Activated CD4-positive, alpha-beta T cell treated with anti-CD3 and anti-CD28 coated beads, Interleukin-2, amount 10 ng/mL, durations not matched to agents 7 days and 5 days (primary cell): ENCODE results near the gene CDC42EP2. TPM values are rescaled to one million over a fixed set of nuclear protein-coding genes. Genes with fewer than 3 reads are reported as not detected.
A peak's percentile ranks its signal among the peaks of the same experiment; 100 is the strongest.

Experiments used
- CTCF ChIA-PET: fragments of 350-600 bp; sonication (Branson Sonifier 250); formaldehyde crosslinking; loops from one replicate; lab custom pipeline; 2021; ENCODE audit warnings: antibody characterized with exemption; lab: Charles Lee
- POLR2A ChIA-PET: fragments of 350-600 bp; sonication (Branson Sonifier 250); formaldehyde crosslinking; loops from one replicate; lab custom pipeline; 2021; ENCODE audit warnings: antibody characterized with exemption; lab: Charles Lee
- DNase-seq: peaks from one replicate; pipeline ENCODE4 v3.0.0-alpha.2; 2020
- H3K27ac Mint-ChIP-seq: one replicate; pipeline ENCODE4 v1.8.0; 2021; ENCODE audit warnings: mild to moderate bottlenecking, moderate library complexity, mixed read lengths
- H3K27me3 Mint-ChIP-seq: one replicate; pipeline ENCODE4 v1.8.0; 2021; ENCODE audit warnings: mixed read lengths
- H3K36me3 Mint-ChIP-seq: one replicate; pipeline ENCODE4 v1.8.0; 2021; ENCODE audit warnings: low read depth, mixed read lengths
- H3K4me1 Mint-ChIP-seq: one replicate; pipeline ENCODE4 v1.8.0; 2021; ENCODE audit warnings: mixed read lengths
- H3K4me3 Mint-ChIP-seq: one replicate; pipeline ENCODE4 v1.8.0; 2021; ENCODE audit warnings: mild to moderate bottlenecking, moderate library complexity, mixed read lengths
- H3K9me3 Mint-ChIP-seq: one replicate; pipeline ENCODE4 v1.8.0; 2021; ENCODE audit warnings: mixed read lengths
- total RNA-seq, 2 experiments: library from RNA; stranded (reverse); gene quantifications; one replicate each; pipeline ENCODE4 v1.2.3, GENCODE V29; 2021

The CDC42EP2 gene
- total RNA-seq, 2 experiments from 2014 or later: 0.25 to 0.67 TPM

GRCh38 chr11:65315204-65315865, 669 bp downstream of the CDC42EP2 start:
- Mint-ChIP-seq H3K9me3 (no peaks in the 10 kb centered on the region), H3K27ac (no peak overlapping the region), H3K27me3 (peaks cover 6% of the 10 kb centered on the region), H3K4me3 (peak overlapping the region; percentile 70), H3K36me3 (no peaks in the 10 kb centered on the region), H3K4me1 (peaks cover 5% of the 10 kb centered on the region)
- DNase-seq: peak; percentile 80
- POLR2A ChIA-PET: interaction anchor here (1.1 to 1.5 kb wide), 2 partner anchors 54 to 274 kb away, joined by 3 to 4 read pairs; partner anchors contain the start of genes POLA2 and SAC3D1
- CTCF ChIA-PET: interaction anchor here (0.6 to 7.0 kb wide), 29 partner anchors 10 to 1002 kb away, joined by 3 to 45 read pairs (median 4); partner anchors contain the start of genes DPF2, FAU, MRPL49 and POLA2

DNA sequence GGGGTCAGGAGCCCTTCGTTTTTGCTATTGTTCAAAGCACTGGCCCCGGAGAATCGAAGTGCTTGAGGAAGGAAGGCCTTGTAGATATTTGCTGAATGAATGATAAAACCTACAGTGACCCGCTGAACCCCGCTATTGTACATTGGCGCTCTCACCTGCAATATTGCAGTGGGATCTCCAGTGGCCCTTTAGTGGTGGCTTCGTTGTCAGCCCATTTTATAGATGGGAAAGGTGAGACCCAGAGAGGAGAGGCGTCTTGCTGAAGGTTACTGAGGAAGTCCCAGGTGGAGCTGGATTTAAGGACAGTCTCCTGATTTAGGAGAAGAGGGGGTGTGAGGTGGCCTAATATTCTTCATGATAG, 1.2 kb downstream of the CDC42EP2 start:
- peaks cover 5% of the 10 kb centered on the region for H3K4me1 Mint-ChIP-seq
- no peak for DNase-seq
- H3K27ac Mint-ChIP-seq: no peak overlapping the region
- H3K27me3 Mint-ChIP-seq: peaks cover 6% of the 10 kb centered on the region
- POLR2A ChIA-PET: interaction anchor here (1.1 to 1.5 kb wide), 2 partner anchors 54 to 275 kb away, joined by 3 to 4 read pairs; partner anchors contain the start of genes POLA2 and SAC3D1
- no peaks in the 10 kb centered on the region for H3K36me3 Mint-ChIP-seq
- no peaks in the 10 kb centered on the region for H3K9me3 Mint-ChIP-seq
- CTCF ChIA-PET: interaction anchor here (0.6 to 7.0 kb wide), 26 partner anchors 9 to 1002 kb away, joined by 3 to 45 read pairs (median 4); partner anchors contain the start of genes DPF2, FAU, MRPL49 and POLA2
- H3K4me3 Mint-ChIP-seq: peak overlapping the region; percentile 70

- CTCF ChIA-PET: interaction anchor here (0.5 to 7.0 kb wide), 20 partner anchors 8 to 1001 kb away, joined by 3 to 45 read pairs (median 4); partner anchors contain the start of genes DPF2, FAU, MRPL49 and POLA2
- Mint-ChIP-seq H3K27me3 (peaks cover 6% of the 10 kb centered on the region), H3K4me1 (peaks cover 5% of the 10 kb centered on the region), H3K4me3 (peak overlapping the region; percentile 70), H3K36me3 (no peaks in the 10 kb centered on the region), H3K9me3 (no peaks in the 10 kb centered on the region), H3K27ac (no peak overlapping the region)
- no peak for DNase-seq
- POLR2A ChIA-PET: interaction anchor here (1.5 kb wide), 1 partner anchor 55 kb away, joined by 4 read pairs; the partner anchor contains the start of gene POLA2
These were observed 1.8 kb downstream of the CDC42EP2 start for GRCh38 chr11:65316227-65317024.

- H3K27ac Mint-ChIP-seq: no peak overlapping the region
- H3K4me3 Mint-ChIP-seq: no peak overlapping the region
- no peak for DNase-seq
- H3K36me3 Mint-ChIP-seq: no peaks in the 10 kb centered on the region
- ChIA-PET POLR2A (no interaction called here), CTCF (interaction anchor here (0.6 to 7.0 kb wide), 13 partner anchors 8 to 201 kb away, joined by 3 to 45 read pairs (median 5); partner anchors contain the start of genes DPF2, FAU, MRPL49 and POLA2)
- peaks cover 6% of the 10 kb centered on the region for H3K27me3 Mint-ChIP-seq
- no peaks in the 10 kb centered on the region for H3K9me3 Mint-ChIP-seq
- H3K4me1 Mint-ChIP-seq: peaks cover 5% of the 10 kb centered on the region
These were observed 2.5 kb downstream of the CDC42EP2 start for GRCh38 chr11:65317025-65317786.

DNA sequence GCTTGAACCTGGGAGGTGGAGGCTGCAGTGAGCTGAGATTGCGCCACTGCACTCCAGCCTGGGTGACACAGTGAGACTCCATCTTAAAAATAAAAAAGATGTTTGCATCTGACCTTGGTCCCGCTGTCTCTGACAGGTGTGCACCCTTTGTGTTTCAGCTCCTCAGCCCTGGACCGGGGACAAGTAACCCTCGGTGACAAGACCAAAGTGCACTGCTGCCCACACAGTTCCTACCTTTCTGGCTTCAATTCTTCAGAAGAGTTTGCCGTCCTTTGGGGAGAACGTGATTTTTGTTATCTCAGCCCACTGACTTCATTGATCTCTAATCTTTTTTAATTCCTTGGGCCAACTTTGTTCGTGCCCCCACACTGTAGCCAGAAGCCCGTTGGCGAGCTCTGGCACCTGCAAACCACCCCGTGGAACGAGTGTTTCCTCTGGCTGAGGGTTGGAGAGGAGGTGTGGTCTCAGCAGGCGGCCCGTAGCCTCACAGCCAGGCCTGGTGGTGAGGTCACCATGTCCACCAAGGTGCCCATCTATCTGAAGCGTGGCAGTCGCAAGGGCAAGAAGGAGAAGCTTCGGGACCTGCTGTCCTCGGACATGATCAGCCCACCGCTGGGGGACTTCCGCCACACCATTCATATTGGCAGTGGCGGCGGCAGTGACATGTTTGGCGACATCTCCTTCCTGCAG, 5.9 kb downstream of the CDC42EP2 start:
- no peak overlapping the region for H3K4me3 Mint-ChIP-seq
- H3K9me3 Mint-ChIP-seq: no peaks in the 10 kb centered on the region
- ChIA-PET CTCF (interaction anchor here (1.2 to 1.4 kb wide), 2 partner anchors 9 to 186 kb away, joined by 3 to 8 read pairs; partner anchors contain the start of gene SYVN1), POLR2A (no interaction called here)
- H3K27ac Mint-ChIP-seq: no peak overlapping the region
- H3K4me1 Mint-ChIP-seq: peaks cover 5% of the 10 kb centered on the region
- no peak for DNase-seq
- H3K27me3 Mint-ChIP-seq: no peaks in the 10 kb centered on the region
- H3K36me3 Mint-ChIP-seq: no peaks in the 10 kb centered on the region

DNA sequence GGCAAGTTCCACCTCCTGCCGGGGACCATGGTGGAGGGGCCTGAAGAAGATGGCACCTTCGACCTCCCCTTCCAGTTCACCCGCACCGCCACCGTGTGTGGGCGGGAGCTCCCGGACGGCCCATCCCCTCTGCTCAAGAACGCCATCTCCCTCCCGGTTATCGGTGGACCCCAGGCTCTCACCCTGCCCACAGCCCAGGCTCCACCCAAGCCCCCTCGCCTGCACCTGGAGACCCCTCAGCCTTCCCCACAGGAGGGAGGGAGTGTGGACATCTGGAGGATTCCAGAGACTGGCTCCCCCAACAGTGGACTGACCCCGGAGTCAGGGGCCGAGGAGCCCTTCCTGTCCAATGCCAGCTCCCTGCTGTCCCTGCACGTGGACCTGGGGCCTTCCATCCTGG, 6.4 kb downstream of the CDC42EP2 start:
- Mint-ChIP-seq H3K4me3 (no peak overlapping the region), H3K9me3 (no peaks in the 10 kb centered on the region), H3K4me1 (peaks cover under 1% of the 10 kb centered on the region), H3K27ac (no peak overlapping the region), H3K36me3 (no peaks in the 10 kb centered on the region), H3K27me3 (no peaks in the 10 kb centered on the region)
- ChIA-PET CTCF (interaction anchor here (1.2 to 1.4 kb wide), 2 partner anchors 9 to 186 kb away, joined by 3 to 8 read pairs; partner anchors contain the start of gene SYVN1), POLR2A (no interaction called here)
- no peak for DNase-seq

GRCh38 chr11:65321828-65322485, 7.3 kb downstream of the CDC42EP2 start:
- POLR2A ChIA-PET: no interaction called here

DNA sequence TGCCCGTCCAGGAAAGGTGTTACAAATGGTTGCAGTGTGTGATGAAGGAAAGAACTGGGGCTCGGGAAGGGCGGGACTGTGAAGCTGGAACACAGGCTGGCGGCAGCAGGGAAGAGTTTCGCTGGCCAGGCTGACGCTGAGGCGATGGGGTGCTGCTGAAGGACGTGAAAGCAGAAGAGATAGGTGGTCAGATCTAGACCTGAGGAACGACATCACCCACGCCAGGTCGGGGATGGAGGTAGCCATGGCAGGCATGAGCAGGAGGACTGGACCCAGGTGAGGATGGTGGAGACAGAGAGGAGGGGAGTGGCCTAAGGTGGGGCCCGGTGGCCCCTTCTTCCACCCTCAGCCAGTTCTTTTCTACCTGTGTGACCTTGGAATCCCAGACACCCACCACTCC, 9.1 kb downstream of the CDC42EP2 start:
- no peaks in the 10 kb centered on the region for H3K4me1 Mint-ChIP-seq
- ChIA-PET POLR2A (no interaction called here), CTCF (interaction anchor here (1.1 to 2.0 kb wide), 2 partner anchors 8 to 129 kb away, joined by 4 to 12 read pairs; partner anchors contain the start of gene CDC42EP2)
- no peak for DNase-seq
- no peaks in the 10 kb centered on the region for H3K9me3 Mint-ChIP-seq
- no peak overlapping the region for H3K4me3 Mint-ChIP-seq
- H3K27ac Mint-ChIP-seq: no peak overlapping the region
- no peaks in the 10 kb centered on the region for H3K36me3 Mint-ChIP-seq
- no peaks in the 10 kb centered on the region for H3K27me3 Mint-ChIP-seq

More at GRCh38 chr11:65321828-65322485, 7.3 kb downstream of the CDC42EP2 start:
- CTCF ChIA-PET: interaction anchor here (1.1 to 1.2 kb wide), 2 partner anchors 9 to 13 kb away, joined by 3 read pairs; no protein-coding TSS in a partner anchor
- Mint-ChIP-seq H3K27ac (no peak overlapping the region), H3K27me3 (no peaks in the 10 kb centered on the region), H3K4me1 (no peaks in the 10 kb centered on the region), H3K36me3 (no peaks in the 10 kb centered on the region), H3K9me3 (no peaks in the 10 kb centered on the region), H3K4me3 (no peak overlapping the region)
- DNase-seq: no peak

DNA sequence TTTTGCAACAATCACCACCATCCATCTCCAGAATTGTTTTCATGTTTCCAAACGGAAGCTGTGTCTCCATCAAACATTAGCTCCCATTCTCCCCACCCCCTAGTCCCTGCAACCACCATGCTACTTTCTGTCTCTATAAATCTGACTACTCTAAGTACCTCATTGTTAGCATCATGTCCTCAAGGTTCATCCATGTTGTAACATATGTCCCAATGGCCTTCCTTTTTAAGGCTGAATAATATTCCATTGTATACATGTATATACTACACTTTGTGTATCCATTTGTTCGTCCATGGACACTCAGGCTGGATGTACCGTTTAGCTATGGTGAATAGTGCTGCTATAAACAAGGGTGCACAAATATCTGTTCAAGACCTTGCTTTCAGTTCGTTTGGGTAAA, 10.8 kb downstream of the CDC42EP2 start:
- Mint-ChIP-seq H3K4me1 (peaks cover 9% of the 10 kb centered on the region), H3K27me3 (no peaks in the 10 kb centered on the region), H3K4me3 (no peak overlapping the region), H3K27ac (no peak overlapping the region), H3K9me3 (no peaks in the 10 kb centered on the region), H3K36me3 (no peaks in the 10 kb centered on the region)
- DNase-seq: no peak
- ChIA-PET CTCF (interaction anchor here (0.7 to 2.0 kb wide), 3 partner anchors 10 to 100 kb away, joined by 3 to 12 read pairs (median 4); partner anchors contain the start of gene CDC42EP2), POLR2A (no interaction called here)

- ChIA-PET POLR2A (no interaction called here), CTCF (interaction anchor here (0.6 to 0.8 kb wide), 2 partner anchors 32 to 42 kb away, joined by 3 to 4 read pairs; no protein-coding TSS in a partner anchor)
- no peak overlapping the region for H3K4me3 Mint-ChIP-seq
These were observed 12.4 kb downstream of the CDC42EP2 start for GRCh38 chr11:65327021-65327420.

DNA sequence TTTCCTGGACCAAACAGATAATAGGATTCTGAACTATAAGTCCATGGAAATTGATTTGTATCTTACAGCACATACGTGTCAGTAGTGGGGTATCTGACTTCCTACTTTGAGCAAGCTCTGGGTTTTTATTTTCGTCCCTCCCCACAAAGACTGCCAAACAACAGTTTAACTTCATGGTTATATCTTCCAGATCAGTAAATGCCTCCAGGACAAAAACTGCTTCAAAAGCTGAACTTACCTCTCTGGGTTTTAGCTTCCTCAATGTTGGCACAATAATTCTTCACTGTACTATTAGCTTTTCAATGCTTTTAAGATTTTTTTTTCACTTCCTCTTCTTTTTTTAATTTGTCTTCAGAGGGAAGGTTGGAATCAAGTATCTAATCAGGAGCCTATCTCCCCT, 14.8 kb downstream of the CDC42EP2 start:
- Mint-ChIP-seq H3K4me1 (peaks cover 12% of the 10 kb centered on the region), H3K9me3 (no peaks in the 10 kb centered on the region), H3K36me3 (peaks cover 3% of the 10 kb centered on the region), H3K27ac (no peak overlapping the region), H3K4me3 (no peak overlapping the region), H3K27me3 (no peaks in the 10 kb centered on the region)
- no peak for DNase-seq
- CTCF ChIA-PET: interaction anchor here (0.6 to 3.5 kb wide), 27 partner anchors 9 to 511 kb away, joined by 3 to 45 read pairs (median 4); partner anchors contain the start of genes CDC42EP2, FRMD8 and POLA2
- POLR2A ChIA-PET: interaction anchor here (0.7 kb wide), 1 partner anchor 1358 kb away, joined by 3 read pairs; no protein-coding TSS in a partner anchor

More at GRCh38 chr11:65327021-65327420, 12.4 kb downstream of the CDC42EP2 start:
- no peaks in the 10 kb centered on the region for H3K27me3 Mint-ChIP-seq
- H3K36me3 Mint-ChIP-seq: no peaks in the 10 kb centered on the region
- peaks cover 9% of the 10 kb centered on the region for H3K4me1 Mint-ChIP-seq
- H3K9me3 Mint-ChIP-seq: no peaks in the 10 kb centered on the region
- DNase-seq: no peak
- no peak overlapping the region for H3K27ac Mint-ChIP-seq
